ENCODE results near the gene NR4A1. TPM values are rescaled to one million over a fixed set of nuclear protein-coding genes. Genes with fewer than 3 reads are reported as not detected.

The NR4A1 gene
- polyA plus RNA-seq, 1 of the 3 experiments (the other 2 are of a cell fraction): 120 TPM

DNA sequence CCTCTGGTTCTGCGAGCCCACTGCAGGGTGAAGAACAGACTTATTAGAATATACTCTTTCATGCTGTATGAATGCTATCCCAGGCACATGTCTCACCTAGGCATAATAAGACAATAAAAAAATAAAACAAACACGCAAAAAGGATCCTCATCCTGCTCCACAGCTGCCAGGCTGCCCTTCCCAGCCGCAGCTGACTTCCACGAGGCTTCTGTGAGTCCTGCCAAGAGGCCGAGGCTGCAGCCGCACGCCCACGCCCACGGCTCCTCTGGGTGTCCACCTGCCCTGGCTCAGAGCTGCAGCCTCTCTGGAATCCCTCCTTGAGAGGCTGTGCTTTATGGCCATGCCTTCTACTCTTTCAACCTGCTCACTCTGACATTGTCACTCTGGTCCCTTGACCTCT is 35.1 kb downstream of the NR4A1 start:
- Histone ChIP-seq H3K9me2 (no peaks in the 10 kb centered on the region), H3K36me3 (replicated peaks in 1 of 2; ENCODE audit: control insufficient read depth in 1 of 2, insufficient read depth in 2 of 2, low read length in 1 of 2) (no peaks in the 10 kb centered on the region), H3K9me3 (no peaks in the 10 kb centered on the region), H3K27me3 (ENCODE audit: insufficient read depth) (peaks cover 16% of the 10 kb centered on the region), H3K4me3 (ENCODE audit: low read depth in 2 of 2, low read length in 1 of 2) (no peak overlapping the region), H3K9ac (no peak overlapping the region), H3F3A (replicated peaks; ENCODE audit: insufficient read depth) (no peaks in the 10 kb centered on the region), H2AFZ (ENCODE audit: low read depth) (no peak overlapping the region), H3K4me1 (ENCODE audit: control insufficient read depth in 1 of 2, insufficient read depth in 2 of 2, low read depth in 1 of 2, low read length in 1 of 2) (peaks cover 0 to 16% of the 10 kb centered on the region in 2 experiments; a peak in 1 of 4 replicates), H3K27ac (ENCODE audit: low read depth in 2 of 2, low read length in 1 of 2) (no peak overlapping the region), H3K4me2 (no peak overlapping the region), H4K20me1 (ENCODE audit: insufficient read depth) (no peaks in the 10 kb centered on the region), H3K79me2 (ENCODE audit: insufficient read depth) (no peaks in the 10 kb centered on the region)
- 78% methylated on average over 9 of the region's 9 CpGs for WGBS (ENCODE audit: low lambda C conversion rate)
- TF ChIP-seq TCF12 (IDR thresholded peaks at IDR 0.05) (no peak), USF2 (IDR thresholded peaks at IDR 0.05; ENCODE audit: borderline replicate concordance, low read depth, low read length) (no peak)
- POLR2A ChIA-PET: no interaction called here
- DNase-seq: peak; percentile 7
- CTCF ChIA-PET: interaction anchor here (2.0 to 24.8 kb wide), 2 partner anchors 35 to 52 kb away, joined by 8 to 949 read pairs; no protein-coding TSS in a partner anchor

DNA sequence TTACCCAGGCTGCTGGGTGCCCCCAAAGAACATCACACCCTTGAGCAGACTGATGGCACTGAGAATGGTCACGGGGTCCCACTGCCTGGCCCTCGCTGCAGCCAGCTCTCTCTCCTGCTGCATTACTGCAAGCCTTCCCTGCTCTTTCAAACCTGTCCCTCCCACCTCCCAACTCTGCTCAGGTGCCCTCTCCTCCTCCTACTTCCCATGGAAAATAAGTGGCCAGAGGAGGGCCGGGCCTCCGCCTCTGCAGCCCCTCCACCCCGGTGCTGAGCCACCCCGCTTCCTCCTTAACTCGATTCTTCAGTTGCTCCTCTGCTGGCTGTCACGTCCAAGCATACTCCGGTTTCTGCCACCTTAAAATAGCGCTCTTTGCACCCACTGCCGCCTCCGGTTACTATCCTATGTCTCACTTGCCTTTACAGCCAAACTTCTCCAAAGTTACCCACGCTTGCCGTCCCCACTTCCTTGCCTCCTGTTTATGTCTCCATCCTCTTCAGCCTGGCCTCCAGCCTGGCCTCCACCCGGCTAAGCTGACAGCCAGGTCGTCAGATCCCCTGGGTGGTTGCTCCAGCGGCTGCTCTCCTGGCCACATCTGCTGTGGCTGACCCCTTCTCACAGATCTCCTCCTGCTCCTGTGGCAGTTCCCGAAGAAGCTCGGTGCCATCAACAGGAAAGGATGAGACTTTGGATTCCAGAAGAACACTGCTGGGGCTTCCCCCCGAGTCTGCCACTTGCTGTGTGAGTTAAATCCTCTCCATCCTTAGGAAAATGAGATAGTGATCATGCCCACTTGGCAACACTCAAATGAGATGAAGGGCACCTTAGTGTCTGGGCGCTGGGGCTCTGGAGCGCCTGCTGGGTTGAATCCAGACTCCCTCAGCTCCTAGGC is 35.9 kb downstream of the NR4A1 start:
- Histone ChIP-seq H3K27me3 (ENCODE audit: insufficient read depth) (peaks cover 24% of the 10 kb centered on the region), H3F3A (replicated peaks; ENCODE audit: insufficient read depth) (no peaks in the 10 kb centered on the region), H3K27ac (ENCODE audit: low read depth in 2 of 2, low read length in 1 of 2) (no peak overlapping the region), H3K4me3 (ENCODE audit: low read depth in 2 of 2, low read length in 1 of 2) (no peak overlapping the region), H3K4me2 (no peak overlapping the region), H3K4me1 (ENCODE audit: control insufficient read depth in 1 of 2, insufficient read depth in 2 of 2, low read depth in 1 of 2, low read length in 1 of 2) (peaks cover 0 to 12% of the 10 kb centered on the region in 2 experiments; a peak in 1 of 4 replicates), H3K79me2 (ENCODE audit: insufficient read depth) (no peaks in the 10 kb centered on the region), H2AFZ (ENCODE audit: low read depth) (no peak overlapping the region), H4K20me1 (ENCODE audit: insufficient read depth) (no peaks in the 10 kb centered on the region), H3K9me2 (no peaks in the 10 kb centered on the region), H3K9ac (no peak overlapping the region), H3K36me3 (replicated peaks in 1 of 2; ENCODE audit: control insufficient read depth in 1 of 2, insufficient read depth in 2 of 2, low read length in 1 of 2) (no peaks in the 10 kb centered on the region), H3K9me3 (no peaks in the 10 kb centered on the region)
- CTCF ChIA-PET: interaction anchor here (1.4 to 24.8 kb wide), 3 partner anchors 17 to 53 kb away, joined by 4 to 949 read pairs (median 8); partner anchors contain the start of gene ATG101
- TF ChIP-seq MAX (IDR thresholded peaks at IDR 0.05; ENCODE audit: low read depth) (no peak), EZH2phosphoT487 (IDR thresholded peaks at IDR 0.05; ENCODE audit: borderline replicate concordance, low read depth) (no peak)
- POLR2A ChIA-PET: no interaction called here
- DNase-seq: peak; percentile 12
- 71% methylated on average over 22 of the region's 22 CpGs for WGBS (ENCODE audit: low lambda C conversion rate)

DNA sequence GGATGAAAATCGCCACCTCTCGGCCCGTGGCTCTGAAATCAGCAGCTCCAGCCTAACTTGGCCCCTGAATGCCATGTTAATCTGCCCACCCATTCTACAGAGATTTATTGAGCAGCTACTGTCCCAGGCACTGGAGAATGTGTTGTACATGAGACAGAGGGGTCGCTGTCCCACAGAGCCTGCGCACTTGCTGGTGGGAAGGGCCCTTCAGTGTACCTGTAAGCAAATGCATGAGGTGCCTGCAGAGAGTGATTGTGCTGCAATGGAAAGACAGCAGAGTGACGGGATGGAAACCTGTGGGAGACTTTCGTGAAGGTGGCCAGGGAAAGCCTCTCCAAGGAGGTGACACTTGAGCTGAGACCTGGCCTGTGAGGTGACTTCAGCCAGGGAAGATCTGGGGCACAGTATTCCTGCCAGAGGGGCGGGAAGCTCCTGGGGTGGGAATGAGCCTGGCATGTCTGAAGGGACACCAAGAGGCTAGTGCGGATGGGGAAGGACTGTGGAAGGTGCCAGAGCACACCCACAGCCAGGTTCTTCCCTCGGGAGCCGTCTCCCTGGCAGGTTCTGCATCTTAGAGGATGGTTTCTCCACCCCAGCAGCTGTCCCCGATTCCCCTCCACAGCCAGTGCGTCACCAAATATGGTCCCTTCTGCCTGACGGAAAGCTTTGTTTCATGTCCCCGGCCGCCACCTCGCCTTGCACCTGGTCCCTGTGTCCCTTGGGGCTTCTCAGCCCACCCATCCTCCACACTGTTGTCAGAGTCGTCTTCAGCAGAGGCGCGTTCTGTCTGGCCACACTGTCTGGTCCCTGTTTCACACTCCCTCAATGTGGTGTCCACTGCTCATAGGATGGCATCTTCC is 36.9 kb downstream of the NR4A1 start:
- H3K4me1 ChIP-seq (ENCODE audit: control insufficient read depth in 1 of 2, insufficient read depth in 2 of 2, low read depth in 1 of 2, low read length in 1 of 2): peaks cover 0 to 2% of the 10 kb centered on the region in 2 experiments; a peak in 1 of 4 replicates
- WGBS (ENCODE audit: low lambda C conversion rate): 67% methylated on average over 14 of the region's 20 CpGs
- POLR2A ChIA-PET: no interaction called here
- no peaks in the 10 kb centered on the region for H3K79me2 ChIP-seq (ENCODE audit: insufficient read depth)
- no peaks in the 10 kb centered on the region for H3K9me3 ChIP-seq
- no peaks in the 10 kb centered on the region for H4K20me1 ChIP-seq (ENCODE audit: insufficient read depth)
- peak; percentile 14 for DNase-seq
- no peak overlapping the region for H3K4me3 ChIP-seq (ENCODE audit: low read depth in 2 of 2, low read length in 1 of 2)
- H3K27ac ChIP-seq (ENCODE audit: low read depth in 2 of 2, low read length in 1 of 2): no peak overlapping the region
- CTCF ChIA-PET: interaction anchor here (1.2 to 24.8 kb wide), 5 partner anchors 18 to 95 kb away, joined by 3 to 949 read pairs (median 4); partner anchors contain the start of gene ATG101
- H2AFZ ChIP-seq (ENCODE audit: low read depth): no peak overlapping the region
- H3K4me2 ChIP-seq: no peak overlapping the region
- no peaks in the 10 kb centered on the region for H3K36me3 ChIP-seq (replicated peaks in 1 of 2; ENCODE audit: control insufficient read depth in 1 of 2, insufficient read depth in 2 of 2, low read length in 1 of 2)
- peaks cover 30% of the 10 kb centered on the region for H3K27me3 ChIP-seq (ENCODE audit: insufficient read depth)
- H3F3A ChIP-seq (replicated peaks; ENCODE audit: insufficient read depth): no peaks in the 10 kb centered on the region
- H3K9me2 ChIP-seq: no peaks in the 10 kb centered on the region
- no peak overlapping the region for H3K9ac ChIP-seq
- no peak for TF ChIP-seq RFX5 (IDR thresholded peaks at IDR 0.05; ENCODE audit: low read length)
- TF ChIP-seq REST (IDR thresholded peaks at IDR 0.05; ENCODE audit: low read depth, low read length): no peak
- TF ChIP-seq MAX (IDR thresholded peaks at IDR 0.05; ENCODE audit: low read depth): no peak
- TF ChIP-seq NRF1 (IDR thresholded peaks at IDR 0.05; ENCODE audit: low read depth, low read length): no peak
- TF ChIP-seq, protein P1, sequence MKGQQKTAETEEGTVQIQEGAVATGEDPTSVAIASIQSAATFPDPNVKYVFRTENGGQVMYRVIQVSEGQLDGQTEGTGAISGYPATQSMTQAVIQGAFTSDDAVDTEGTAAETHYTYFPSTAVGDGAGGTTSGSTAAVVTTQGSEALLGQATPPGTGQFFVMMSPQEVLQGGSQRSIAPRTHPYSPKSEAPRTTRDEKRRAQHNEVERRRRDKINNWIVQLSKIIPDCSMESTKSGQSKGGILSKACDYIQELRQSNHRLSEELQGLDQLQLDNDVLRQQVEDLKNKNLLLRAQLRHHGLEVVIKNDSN (IDR thresholded peaks at IDR 0.05; ENCODE audit: borderline replicate concordance, low read depth): no peak
- no peak for TF ChIP-seq FOXJ3 (CRISPR knock-in tag; IDR thresholded peaks at IDR 0.05)
- TF ChIP-seq FOSL2 (IDR thresholded peaks at IDR 0.05; ENCODE audit: borderline replicate concordance, low read depth): no peak
- no peak for TF ChIP-seq CHD2 (IDR thresholded peaks at IDR 0.05; ENCODE audit: low read length, partially characterized antibody)

Data from SK-N-SH (cell line).